RWPE2 (cell line): ENCODE results near the gene CTSC.

Source experiments
- ATAC-seq: fragments of 200-7000 bp; cut with Tn5 transposase; 3 replicates; pipeline ENCODE4 v1.9.1; 2021; ENCODE audit warnings: low read depth
- DNase-seq: peaks from one replicate; pipeline ENCODE4 v3.0.0-alpha.2; 2020; ENCODE audit warnings: low spot score
- H3K27ac ChIP-seq: fragments of 450-650 bp; 2 replicates; pipeline ENCODE4 v1.5.1; 2017; ENCODE audit warnings: mild to moderate bottlenecking; ENCODE audit not compliant: poor library complexity, severe bottlenecking
- H3K27me3 ChIP-seq: fragments of 250-450 bp; sonication (Bioruptor Pico); 2 replicates; pipeline ENCODE4 v1.5.1; 2021; ENCODE audit warnings: mild to moderate bottlenecking, moderate library complexity; ENCODE audit not compliant: insufficient read depth, poor library complexity, severe bottlenecking
- H3K36me3 ChIP-seq: fragments of 250-450 bp; sonication (Bioruptor Pico); 2 replicates; pipeline ENCODE4 v1.5.1; 2020; ENCODE audit warnings: low read depth, mild to moderate bottlenecking, moderate library complexity
- H3K4me1 ChIP-seq: fragments of 250-450 bp; sonication (Bioruptor Pico); 2 replicates; pipeline ENCODE4 v1.5.1; 2021; ENCODE audit warnings: mild to moderate bottlenecking, moderate library complexity; ENCODE audit not compliant: insufficient read depth, poor library complexity, severe bottlenecking
- H3K4me3 ChIP-seq: fragments of 250-450 bp; sonication (Bioruptor Pico); 2 replicates; pipeline ENCODE4 v1.5.1; 2021; ENCODE audit warnings: mild to moderate bottlenecking, moderate library complexity; ENCODE audit not compliant: severe bottlenecking
- H3K9me3 ChIP-seq: fragments of 250-450 bp; sonication (Bioruptor Pico); 2 replicates; pipeline ENCODE4 v1.5.1; 2021; ENCODE audit warnings: mild to moderate bottlenecking, moderate library complexity; ENCODE audit not compliant: severe bottlenecking
- CTCF ChIP-seq: fragments of 450-650 bp; IDR thresholded peaks from one replicate; pipeline ENCODE4 v1.5.1; 2017; ENCODE audit warnings: mild to moderate bottlenecking, moderate library complexity; ENCODE audit not compliant: poor library complexity, severe bottlenecking

The CTSC gene

GRCh38 chr11:88266919-88267318, 70.6 kb downstream of the CTSC start:
- DNase-seq (no peak), ATAC-seq (no peak)
- Histone ChIP-seq H3K27me3 (no peaks in the 10 kb centered on the region), H3K27ac (no peak overlapping the region), H3K9me3 (no peaks in the 10 kb centered on the region), H3K4me1 (no peaks in the 10 kb centered on the region), H3K4me3 (no peak overlapping the region), H3K36me3 (no peaks in the 10 kb centered on the region)
- TF ChIP-seq CTCF: no peak

GRCh38 chr11:88266157-88266556, 71.4 kb downstream of the CTSC start:
- H3K27me3 ChIP-seq: no peaks in the 10 kb centered on the region
- no peak for ATAC-seq
- no peaks in the 10 kb centered on the region for H3K9me3 ChIP-seq
- no peak overlapping the region for H3K4me3 ChIP-seq
- no peak for DNase-seq
- no peaks in the 10 kb centered on the region for H3K36me3 ChIP-seq
- no peak overlapping the region for H3K27ac ChIP-seq
- TF ChIP-seq CTCF: no peak
- H3K4me1 ChIP-seq: no peaks in the 10 kb centered on the region

GRCh38 chr11:88259431-88259830, 78.1 kb downstream of the CTSC start:
- no peaks in the 10 kb centered on the region for H3K9me3 ChIP-seq
- no peaks in the 10 kb centered on the region for H3K36me3 ChIP-seq
- no peak overlapping the region for H3K4me3 ChIP-seq
- no peaks in the 10 kb centered on the region for H3K27me3 ChIP-seq
- no peaks in the 10 kb centered on the region for H3K4me1 ChIP-seq
- no peak for ATAC-seq
- H3K27ac ChIP-seq: no peak overlapping the region
- no peak for DNase-seq
- no peak for TF ChIP-seq CTCF

GRCh38 chr11:88252208-88252607, 85.3 kb downstream of the CTSC start:
- TF ChIP-seq CTCF: no peak
- no peak for ATAC-seq

GRCh38 chr11:88250566-88251242, 86.8 kb downstream of the CTSC start:
- DNase-seq (no peak), ATAC-seq (no peak)
- no peaks in the 10 kb centered on the region for H3K36me3 ChIP-seq
- H3K27me3 ChIP-seq: no peaks in the 10 kb centered on the region
- no peaks in the 10 kb centered on the region for H3K9me3 ChIP-seq
- no peak overlapping the region for H3K27ac ChIP-seq
- H3K4me1 ChIP-seq: no peaks in the 10 kb centered on the region
- no peak overlapping the region for H3K4me3 ChIP-seq
- TF ChIP-seq CTCF: no peak

More at GRCh38 chr11:88252208-88252607, 85.3 kb downstream of the CTSC start:
- H3K4me3 ChIP-seq: no peak overlapping the region
- no peaks in the 10 kb centered on the region for H3K9me3 ChIP-seq
- H3K27ac ChIP-seq: no peak overlapping the region
- H3K36me3 ChIP-seq: no peaks in the 10 kb centered on the region
- no peaks in the 10 kb centered on the region for H3K27me3 ChIP-seq
- no peaks in the 10 kb centered on the region for H3K4me1 ChIP-seq
- no peak for DNase-seq
